Skin epidermis (tissue), 12 donors: ENCODE results near the gene CCDC33.

Experiments used
- H3K27ac ChIP-seq, 21 experiments: fragments of 200-600 bp; sonication (generic) in 11 of 21; one replicate each; pipeline ENCODE4 v1.5.0; 2020; ENCODE audit warnings: mild to moderate bottlenecking in 3 of 21, inconsistent platforms in 2 of 21, moderate library complexity in 2 of 21
- H3K4me3 ChIP-seq, 7 experiments: fragments of 200-600 bp; sonication (generic) in 2 of 7; one replicate each; pipeline ENCODE4 v1.5.0; 2020; ENCODE audit warnings: inconsistent platforms in 2 of 7, mild to moderate bottlenecking in 2 of 7, moderate library complexity in 1 of 7

Gene CCDC33

GRCh38 chr15:74322558-74323180, 86.5 kb downstream of the CCDC33 start:
- Histone ChIP-seq H3K4me3 (no peak overlapping the region), H3K27ac (no peak overlapping the region)

DNA sequence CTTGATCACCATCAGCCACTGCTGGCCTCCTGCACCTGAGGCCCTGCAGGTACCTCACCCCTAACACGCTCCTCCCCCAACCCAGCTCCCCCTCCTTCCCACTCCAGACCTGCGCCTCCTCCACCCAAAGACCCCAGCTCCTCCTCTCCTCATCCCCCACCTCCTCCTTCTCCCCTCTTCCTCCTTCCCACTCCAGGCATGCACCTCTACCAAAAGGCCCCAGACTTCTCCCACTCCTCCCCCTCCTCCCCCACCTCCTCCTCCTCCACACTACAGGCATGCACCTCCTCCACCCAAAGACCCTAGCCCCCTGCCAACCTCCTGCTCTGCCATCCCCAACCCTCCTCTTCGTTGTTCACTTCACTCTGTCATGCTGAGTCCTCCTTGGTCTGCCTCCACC, 88.6 kb downstream of the CCDC33 start:
- Histone ChIP-seq H3K4me3 (no peak overlapping the region), H3K27ac (no peak overlapping the region)

DNA sequence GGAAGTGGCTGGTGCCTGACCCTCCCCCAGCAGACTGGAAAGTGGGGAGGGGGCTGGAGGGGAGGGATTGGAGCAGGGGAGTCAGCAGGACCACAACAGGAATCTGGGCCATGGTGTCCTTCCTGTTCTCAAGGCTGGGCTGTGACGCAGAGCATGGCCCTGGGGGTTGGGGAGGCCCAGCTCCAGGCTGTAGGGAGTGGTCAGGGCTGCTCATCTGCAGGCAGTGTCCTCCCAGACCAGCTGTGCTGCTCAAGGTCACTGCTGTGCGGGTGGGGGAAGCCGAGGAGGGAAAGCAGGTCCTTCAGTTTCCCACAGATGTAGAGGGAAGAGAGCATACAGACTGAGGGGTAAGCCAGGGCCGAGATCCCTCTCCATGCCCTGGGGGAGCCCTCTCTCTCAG, 90.6 kb downstream of the CCDC33 start:
- H3K27ac ChIP-seq, result no peak overlapping the region

GRCh38 chr15:74327756-74328155, 91.6 kb downstream of the CCDC33 start:
- Histone ChIP-seq H3K4me3 (no peak overlapping the region), H3K27ac (no peak overlapping the region)

More for the DNA sequence above, 90.6 kb downstream of the CCDC33 start:
- H3K4me3 ChIP-seq, result no peak overlapping the region

DNA sequence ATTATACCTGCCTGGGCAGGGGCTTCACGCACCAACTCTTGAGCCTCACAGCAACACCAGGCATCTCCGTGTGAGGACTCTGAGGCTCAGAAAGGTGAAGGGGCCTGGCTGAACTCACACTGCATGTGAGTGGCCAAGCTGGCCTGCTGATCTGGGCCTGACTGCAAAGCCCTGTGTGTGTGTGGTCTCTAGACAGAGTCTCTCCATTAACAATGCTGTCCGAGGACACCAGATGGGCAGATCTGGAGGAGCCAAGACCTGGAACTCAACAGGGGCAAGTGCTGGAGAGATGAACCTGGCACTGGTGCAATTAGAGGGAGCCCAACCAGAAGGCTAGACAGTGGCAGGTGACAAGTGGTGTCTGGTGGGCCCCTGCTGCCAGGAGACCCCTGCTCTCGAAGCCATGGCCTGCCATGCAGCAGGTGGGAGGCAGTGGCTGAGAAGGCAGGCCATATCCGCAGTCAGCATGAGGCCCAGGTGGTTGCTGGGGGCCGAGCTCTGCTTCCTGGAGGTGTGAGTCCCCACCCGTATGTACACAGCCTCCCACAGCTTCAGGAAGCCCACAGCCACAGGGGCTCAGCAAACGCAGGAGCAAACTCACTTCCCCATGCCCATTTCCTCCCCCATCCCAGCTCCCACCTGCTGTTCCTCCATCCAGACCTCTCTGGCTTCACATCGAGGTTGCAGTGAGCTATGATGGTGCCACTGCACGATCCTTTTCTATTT, 92.4 kb downstream of the CCDC33 start:
- no peak overlapping the region for H3K4me3 ChIP-seq
- no peak overlapping the region for H3K27ac ChIP-seq

GRCh38 chr15:74330861-74331408, 94.8 kb downstream of the CCDC33 start:
- Histone ChIP-seq H3K27ac (no peak overlapping the region), H3K4me3 (no peak overlapping the region)

- no peak overlapping the region for H3K27ac ChIP-seq
- H3K4me3 ChIP-seq, result no peak overlapping the region
Measured at GRCh38 chr15:74332011-74332410, 95.9 kb downstream of the CCDC33 start.

DNA sequence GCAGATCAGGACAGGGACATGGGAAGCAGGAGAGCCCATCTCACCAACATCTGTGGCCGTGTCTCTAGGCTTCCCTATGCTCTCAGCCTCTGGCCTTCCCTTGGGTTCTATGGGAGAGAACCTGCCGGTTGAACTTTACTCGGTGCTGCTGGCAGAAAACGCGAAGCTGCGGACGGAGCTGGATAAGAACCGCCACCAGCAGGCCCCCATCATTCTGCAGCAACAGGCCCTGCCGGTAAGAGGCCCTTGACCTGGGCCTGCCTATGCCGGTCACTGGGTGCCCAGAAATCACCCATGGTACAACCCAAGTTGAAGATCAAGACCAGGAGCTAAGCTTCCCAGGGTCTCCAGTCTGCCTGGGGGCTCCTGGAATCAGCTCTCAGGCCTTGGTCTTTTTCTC, 96.5 kb downstream of the CCDC33 start:
- Histone ChIP-seq H3K27ac (no peak overlapping the region), H3K4me3 (no peak overlapping the region)

- H3K27ac ChIP-seq, result no peak overlapping the region
- no peak overlapping the region for H3K4me3 ChIP-seq
Measured at GRCh38 chr15:74333093-74333492, 97.0 kb downstream of the CCDC33 start.

DNA sequence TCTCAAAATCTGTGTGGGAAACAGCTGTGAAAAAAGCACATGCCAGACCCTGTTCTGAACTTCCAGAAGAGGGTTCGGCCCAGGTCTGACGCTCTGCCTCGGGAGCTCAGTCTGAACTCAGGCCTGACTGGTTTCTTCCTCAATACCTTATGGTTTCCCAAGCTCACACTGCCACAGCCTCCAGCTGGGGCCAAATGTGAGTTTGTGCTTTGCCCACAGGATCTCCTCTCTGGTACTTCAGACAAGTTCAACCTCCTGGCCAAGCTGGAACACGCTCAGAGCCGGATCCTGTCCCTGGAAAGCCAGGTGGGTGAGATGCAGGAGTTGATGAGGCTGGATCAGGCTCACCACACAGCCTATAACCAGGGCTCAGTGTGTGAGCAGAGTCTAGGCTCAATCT, 97.5 kb downstream of the CCDC33 start:
- no peak overlapping the region for H3K27ac ChIP-seq
- no peak overlapping the region for H3K4me3 ChIP-seq

DNA sequence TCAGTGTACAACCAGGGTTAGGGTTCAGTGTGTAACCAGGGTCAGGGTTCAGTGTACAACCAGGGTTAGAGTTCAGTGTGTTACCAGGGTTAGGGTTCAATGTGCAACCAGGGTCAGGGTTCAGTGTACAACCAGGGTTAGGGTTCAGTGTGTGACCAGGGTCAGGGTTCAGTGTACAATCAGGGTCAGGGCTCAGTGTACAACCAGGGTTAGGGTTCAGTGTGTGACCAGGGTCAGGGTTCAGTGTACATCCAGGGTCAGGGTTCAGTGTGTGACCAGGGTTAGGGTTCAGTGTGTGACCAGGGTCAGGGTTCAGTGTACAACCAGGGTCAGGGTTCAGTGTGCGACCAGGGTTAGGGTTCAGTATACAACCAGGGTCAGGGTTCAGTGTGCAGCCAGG, 98.0 kb downstream of the CCDC33 start:
- Histone ChIP-seq H3K4me3 (no peak overlapping the region), H3K27ac (no peak overlapping the region)

GRCh38 chr15:74335396-74335795, 99.3 kb downstream of the CCDC33 start:
- no peak overlapping the region for H3K27ac ChIP-seq
- H3K4me3 ChIP-seq, result no peak overlapping the region

DNA sequence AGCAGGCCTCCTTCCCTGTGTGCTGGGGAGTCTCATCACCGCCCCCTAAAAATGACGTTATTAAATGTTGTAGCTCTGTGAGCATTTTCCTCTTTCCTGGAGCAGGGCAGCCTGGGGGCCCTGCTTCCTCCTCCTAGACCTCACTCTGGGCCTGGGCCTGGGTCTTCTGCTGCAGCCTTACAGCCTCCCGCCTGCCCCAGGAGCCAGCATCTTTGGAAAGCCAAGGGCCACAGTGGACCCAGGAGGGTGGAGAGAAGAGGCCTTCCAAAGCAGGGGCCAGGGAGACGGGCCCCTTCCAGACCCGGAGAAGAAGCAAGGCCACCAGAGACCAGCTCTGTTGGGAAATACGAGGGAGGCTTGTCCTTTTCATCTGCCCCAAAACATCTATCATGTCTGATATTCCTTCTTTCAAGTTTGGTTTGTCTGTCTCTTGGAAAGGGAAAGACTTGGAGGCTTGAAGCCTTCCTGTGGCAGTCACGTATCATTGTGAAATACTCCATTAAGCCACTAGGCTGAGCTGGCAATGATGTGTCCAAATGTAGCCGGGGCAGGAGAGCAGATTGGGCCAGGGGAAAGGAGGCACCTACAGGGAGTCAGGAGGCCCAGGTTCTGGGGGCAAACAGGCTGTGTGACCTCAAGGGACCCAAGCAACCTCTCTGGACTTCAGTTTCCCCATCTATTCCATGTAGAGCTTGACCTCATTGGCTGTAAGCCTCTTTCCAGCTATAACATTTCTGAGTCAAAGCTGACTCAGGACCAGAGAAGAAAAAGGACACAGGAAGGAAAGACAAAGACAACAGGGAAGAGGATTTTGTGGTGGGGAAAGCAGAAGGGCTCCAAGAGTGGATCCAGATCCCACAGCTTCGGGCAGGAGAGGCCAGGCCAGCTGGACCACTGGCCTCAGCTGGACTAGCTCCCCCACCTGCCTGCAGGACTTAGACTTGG, 100.2 kb downstream of the CCDC33 start:
- no peak overlapping the region for H3K27ac ChIP-seq
- H3K4me3 ChIP-seq, result no peak overlapping the region

DNA sequence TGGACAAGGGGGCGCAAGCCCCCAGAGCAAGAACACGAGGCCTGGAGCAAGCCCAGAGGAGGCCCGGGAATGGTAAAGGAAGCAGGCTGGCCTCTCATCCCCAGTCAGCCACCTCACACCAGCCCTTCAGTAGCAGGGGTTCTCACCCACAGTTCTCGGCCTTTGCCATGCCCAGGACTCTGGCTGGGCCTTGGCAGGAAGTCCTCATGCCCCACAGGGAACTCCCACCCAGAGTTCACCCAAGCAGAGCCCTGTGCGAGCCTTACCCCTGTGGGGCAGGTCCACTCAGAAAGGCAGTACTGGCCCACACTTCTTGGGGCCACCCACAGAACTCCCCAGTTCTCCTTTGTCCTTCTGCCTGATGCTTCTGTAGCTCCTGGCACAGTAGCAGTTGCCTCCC, 101.0 kb downstream of the CCDC33 start:
- Histone ChIP-seq H3K4me3 (no peak overlapping the region), H3K27ac (no peak overlapping the region)

DNA sequence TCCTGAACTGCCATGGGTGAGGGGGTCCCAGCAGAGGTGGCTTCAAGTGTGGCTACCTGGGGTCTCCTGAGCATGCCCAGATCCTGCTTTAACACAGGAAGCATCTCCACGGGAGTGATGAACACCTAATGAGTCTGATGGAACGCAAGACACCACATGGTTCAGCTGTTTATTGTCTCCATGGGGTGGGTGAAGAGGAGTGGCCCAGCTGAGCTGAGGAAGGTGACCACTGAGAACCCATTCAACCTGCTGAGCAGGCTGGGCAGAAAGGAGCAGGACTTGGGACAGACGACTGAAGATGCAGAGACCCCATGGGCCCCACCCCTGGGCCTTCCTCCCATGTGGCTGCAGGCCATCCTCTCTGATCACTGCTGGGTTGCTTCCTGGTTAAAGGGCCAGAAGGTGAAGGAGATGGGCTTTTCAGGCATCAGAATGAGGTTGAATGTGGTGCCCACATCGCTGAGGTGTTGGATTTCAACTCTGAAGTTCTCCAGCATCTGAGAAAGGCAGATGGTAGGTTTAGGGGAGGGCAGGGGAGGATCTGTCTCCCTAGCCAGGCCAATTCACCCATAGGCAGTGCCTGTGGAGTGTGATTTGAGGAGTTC, 101.6 kb downstream of the CCDC33 start:
- Histone ChIP-seq H3K27ac (no peak overlapping the region), H3K4me3 (no peak overlapping the region)

GRCh38 chr15:74338676-74339075, 102.5 kb downstream of the CCDC33 start:
- Histone ChIP-seq H3K27ac (no peak overlapping the region), H3K4me3 (no peak overlapping the region)

DNA sequence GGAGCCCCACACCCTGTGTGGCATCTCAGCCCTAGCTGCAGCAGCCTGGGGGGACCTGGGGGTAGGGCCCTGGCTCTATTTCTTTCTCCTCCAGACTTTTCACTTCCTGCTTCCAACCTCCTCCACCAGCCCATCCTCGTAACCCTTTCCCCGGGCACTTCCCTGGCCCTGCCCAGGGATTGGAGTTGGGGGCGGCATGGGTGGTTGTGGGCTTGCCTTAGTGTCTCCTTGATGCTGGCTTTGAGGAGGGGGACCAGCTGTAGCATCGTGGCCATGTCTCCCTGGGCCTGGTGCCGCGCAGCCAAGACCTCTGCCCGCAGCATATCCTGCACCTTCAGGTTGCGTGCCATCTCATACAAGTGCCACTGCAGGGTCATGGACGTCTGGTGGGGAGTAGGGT, 103.2 kb downstream of the CCDC33 start:
- Histone ChIP-seq H3K27ac (no peak overlapping the region), H3K4me3 (no peak overlapping the region)

DNA sequence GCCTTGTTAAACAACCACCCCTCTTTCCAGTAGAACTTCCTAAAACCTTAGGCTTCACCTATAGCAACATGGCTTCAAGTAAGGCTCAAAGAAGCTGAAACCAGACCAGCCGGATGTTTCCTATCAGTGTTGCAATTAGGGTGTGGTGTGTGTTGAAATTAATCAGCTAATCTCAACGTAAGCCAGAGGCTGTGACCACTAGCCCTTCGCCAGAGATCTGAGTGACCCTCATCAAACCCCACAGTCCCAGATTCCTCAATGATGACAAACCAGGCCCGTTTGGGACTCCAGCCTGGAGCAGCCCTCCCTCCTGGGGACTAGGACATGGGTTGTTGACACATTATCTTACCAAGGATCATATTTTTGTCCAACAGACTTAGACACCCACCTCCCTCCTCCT, 104.0 kb downstream of the CCDC33 start:
- Histone ChIP-seq H3K4me3 (no peak overlapping the region), H3K27ac (peak overlapping the region in 1 of 21 experiments; percentile 23)

- no peak overlapping the region for H3K4me3 ChIP-seq
- no peak overlapping the region for H3K27ac ChIP-seq
Measured at GRCh38 chr15:74343127-74343796, 107.1 kb downstream of the CCDC33 start.

GRCh38 chr15:74343797-74344127, 107.6 kb downstream of the CCDC33 start:
- no peak overlapping the region for H3K27ac ChIP-seq
- H3K4me3 ChIP-seq, result no peak overlapping the region
